ENCODE measurements around the gene PSMG2.

GRCh38 chr18:12750076-12750714 lies 47.4 kb downstream of the PSMG2 start:
- TF ChIP-seq CTCF (IDR thresholded peaks at IDR 0.05) (no peak), POLR2A (IDR thresholded peaks at IDR 0.05) (no peak)

All from prostate gland (tissue), 2 donors.